ENCODE measurements around the gene RET. TPM values are rescaled to one million over a fixed set of nuclear protein-coding genes. Genes with fewer than 3 reads are reported as not detected.

RET gene
- total RNA-seq, 3 donors from 2014 or later (not counting 1 experiment from before 2014, with no cell fraction given) = 0.16 TPM; not detected in 2

- no peaks in the 10 kb centered on the region for H3K9me3 Mint-ChIP-seq
- no peak for TF ChIP-seq CTCF (IDR thresholded peaks at IDR 0.05)
- Histone ChIP-seq H3K36me3 (ENCODE audit: control insufficient read depth, insufficient read depth, low read length) (peaks cover 20% of the 10 kb centered on the region), H3K9me3 (ENCODE audit: control insufficient read depth, insufficient read depth, low read length) (no peaks in the 10 kb centered on the region), H3K4me1 (ENCODE audit: control insufficient read depth, insufficient read depth, low read length) (peaks cover 16% of the 10 kb centered on the region), H3K27ac (ENCODE audit: low read length) (no peak overlapping the region), H3K27me3 (ENCODE audit: control insufficient read depth, insufficient read depth, low read length) (no peaks in the 10 kb centered on the region), H3K4me3 (ENCODE audit: low read length) (no peak overlapping the region)
- no peaks in the 10 kb centered on the region for H3K36me3 Mint-ChIP-seq
- peak overlapping the region; percentile 69 to 70 for H3K27ac Mint-ChIP-seq
- no peak for DNase-seq
- intact Hi-C loops (cut with micrococcal nuclease) = no loop called here
- no peaks in the 10 kb centered on the region for H3K27me3 Mint-ChIP-seq (ENCODE audit: low read depth in 2 of 2)
- no peak for ATAC-seq
- H3K4me1 Mint-ChIP-seq = peaks cover 52 to 58% of the 10 kb centered on the region in 2 donors
- whole genome bisulfite sequencing (ENCODE audit: insufficient coverage) = 90% methylated on average over 9 of the region's 9 CpGs
- H3K4me3 Mint-ChIP-seq = no peak overlapping the region
Observed at GRCh38 chr10:43156590-43157341, 79.9 kb downstream of the RET start.

GRCh38 chr10:43158636-43159035, 81.8 kb downstream of the RET start:
- Mint-ChIP-seq H3K4me1 (peaks cover 66 to 68% of the 10 kb centered on the region in 2 donors), H3K36me3 (no peaks in the 10 kb centered on the region), H3K4me3 (no peak overlapping the region), H3K27me3 (ENCODE audit: low read depth in 2 of 2) (no peaks in the 10 kb centered on the region), H3K27ac (no peak overlapping the region), H3K9me3 (no peaks in the 10 kb centered on the region)
- WGBS (ENCODE audit: insufficient coverage) = 97% methylated on average over 4 of the region's 6 CpGs
- Histone ChIP-seq H3K36me3 (ENCODE audit: control insufficient read depth, insufficient read depth, low read length) (peaks cover 30% of the 10 kb centered on the region), H3K27ac (ENCODE audit: low read length) (no peak overlapping the region), H3K9me3 (ENCODE audit: control insufficient read depth, insufficient read depth, low read length) (no peaks in the 10 kb centered on the region), H3K27me3 (ENCODE audit: control insufficient read depth, insufficient read depth, low read length) (no peaks in the 10 kb centered on the region), H3K4me1 (ENCODE audit: control insufficient read depth, insufficient read depth, low read length) (peaks cover 27% of the 10 kb centered on the region), H3K4me3 (ENCODE audit: low read length) (no peak overlapping the region)
- no peak for ATAC-seq
- intact Hi-C loops (cut with micrococcal nuclease) = no loop called here
- no peak for DNase-seq
- no peak for TF ChIP-seq CTCF (IDR thresholded peaks at IDR 0.05)

- Histone ChIP-seq H3K27me3 (ENCODE audit: control insufficient read depth, insufficient read depth, low read length) (no peaks in the 10 kb centered on the region), H3K4me3 (ENCODE audit: low read length) (no peak overlapping the region), H3K9me3 (ENCODE audit: control insufficient read depth, insufficient read depth, low read length) (no peaks in the 10 kb centered on the region), H3K27ac (ENCODE audit: low read length) (no peak overlapping the region), H3K36me3 (ENCODE audit: control insufficient read depth, insufficient read depth, low read length) (peaks cover 33% of the 10 kb centered on the region), H3K4me1 (ENCODE audit: control insufficient read depth, insufficient read depth, low read length) (peaks cover 27% of the 10 kb centered on the region)
- Mint-ChIP-seq H3K4me3 (peak overlapping the region; percentile 3), H3K27me3 (ENCODE audit: low read depth in 2 of 2) (no peaks in the 10 kb centered on the region), H3K9me3 (no peaks in the 10 kb centered on the region), H3K27ac (peak overlapping the region; percentile 65 to 71), H3K36me3 (no peaks in the 10 kb centered on the region), H3K4me1 (peaks cover 62 to 69% of the 10 kb centered on the region in 2 donors)
- TF ChIP-seq CTCF (IDR thresholded peaks at IDR 0.05) = no peak
- DNase-seq = no peak
- intact Hi-C loops (cut with micrococcal nuclease) = loop anchor here (5.0 kb wide), 1 partner anchor 33 kb away; no protein-coding TSS in a partner anchor
- no CpG with 5 or more reads among the region's 1 CpG for WGBS (ENCODE audit: insufficient coverage)
- peak in 1 of 3 donors; percentile 47 for ATAC-seq
Observed at GRCh38 chr10:43160046-43160920, 83.4 kb downstream of the RET start.
